K562 (cell line): Measurements from ENCODE around the gene NLRP9. TPM values are rescaled to one million over a fixed set of nuclear protein-coding genes. Genes with fewer than 3 reads are reported as not detected.

Experiments used
- ATAC-seq: fragments of 200-7000 bp; cut with Tn5 transposase; 3 replicates; pipeline ENCODE4 v1.9.1; 2020; ENCODE audit warnings: moderate library complexity
- BruUV-seq: library from RNA; stranded (reverse); fragments of 400-500 nt; replicated peaks from 2 replicates; lab custom pipeline; 2021; lab: Mats Ljungman, UMichigan
- CTCF ChIA-PET: fragments of 300-600 bp; formaldehyde crosslinking; extraction: SDS; loops from one replicate; lab custom pipeline; 2021; ENCODE audit warnings: low intra/inter-chr PET ratio; lab: Yijun Ruan, JAX
- POLR2A ChIA-PET: fragments of 300-600, 350-650 bp; sonication (Branson Sonifier 250); formaldehyde crosslinking; extraction: SDS; loops from one replicate; lab custom pipeline; 2021; ENCODE audit warnings: antibody characterized with exemption, inconsistent platforms; lab: Yijun Ruan, JAX
- DNase-seq, 4 experiments: peaks; one replicate each; pipeline versions ENCODE4 v3.0.0 to v3.0.0-alpha.2; 2011 to 2018; ENCODE audit warnings: low spot score in 3 of 4, mixed read lengths in 3 of 4; ENCODE audit errors: extremely low read depth in 1 of 4
- FAIRE-seq: peaks from 2 replicates; lab custom pipeline; 2011; peaks lifted over from hg19 to GRCh38; lab: Jason Lieb, UNC
- H2AFZ ChIP-seq: 2 replicates; pipeline ENCODE4 v1.6.0; 2011; ENCODE audit warnings: low read depth, low read length, control low read depth, inconsistent platforms
- H3K27ac ChIP-seq: fragments of 200-600 bp; 3 replicates; pipeline ENCODE4 v1.8.0; 2011; ENCODE audit warnings: low read depth, mild to moderate bottlenecking, control low read depth, inconsistent platforms, low read length, moderate library complexity, mixed read lengths; ENCODE audit errors: extremely low read depth
- H3K27me3 ChIP-seq, 2 experiments: fragments of 300-600 bp in 1 of 2; 2 replicates in 1 of 2; 3 replicates in 1 of 2; pipeline versions ENCODE4 v1.6.0 to v1.8.0; 2011; ENCODE audit warnings: inconsistent platforms in 2 of 2, low read length in 2 of 2, mild to moderate bottlenecking in 1 of 2, mixed read lengths in 1 of 2, moderate library complexity in 1 of 2; ENCODE audit not compliant: control insufficient read depth in 2 of 2, insufficient read depth in 2 of 2
- H3K36me3 ChIP-seq: fragments of 300-600 bp; 3 replicates; pipeline ENCODE4 v1.8.0; 2011; ENCODE audit warnings: mild to moderate bottlenecking, low read length, inconsistent platforms; ENCODE audit not compliant: control insufficient read depth, insufficient read depth
- H3K4me1 ChIP-seq, 2 experiments: fragments of 200-600 bp in 1 of 2; replicated peaks in 1 of 2; 2 replicates in 1 of 2; 3 replicates in 1 of 2; pipeline versions ENCODE4 v1.5.1 to v1.8.0; 2011; ENCODE audit warnings: inconsistent platforms in 2 of 2, low read length in 2 of 2, mild to moderate bottlenecking in 1 of 2, mixed read lengths in 1 of 2, moderate library complexity in 1 of 2; ENCODE audit not compliant: control insufficient read depth in 2 of 2, insufficient read depth in 2 of 2
- H3K4me2 ChIP-seq: 2 replicates; pipeline ENCODE4 v1.6.1; 2011; ENCODE audit warnings: low read length, control low read depth, inconsistent platforms, mixed read lengths; ENCODE audit not compliant: insufficient read depth
- H3K4me3 ChIP-seq: fragments of 200-600 bp; sonication (generic), shearing (Covaris generic); 2 replicates; pipeline ENCODE4 v1.5.1; 2016; ENCODE audit warnings: control low read depth, inconsistent platforms
- H3K79me2 ChIP-seq: fragments of 200-600 bp; 3 replicates; pipeline ENCODE4 v1.8.0; 2011; ENCODE audit warnings: low read length, inconsistent platforms; ENCODE audit not compliant: control insufficient read depth, insufficient read depth
- H3K9ac ChIP-seq, 2 experiments: 2 replicates each; pipeline versions ENCODE4 v1.6.0 to v1.6.1; 2011; ENCODE audit warnings: low read depth in 2 of 2, low read length in 2 of 2, control low read depth in 1 of 2, inconsistent platforms in 1 of 2, mild to moderate bottlenecking in 1 of 2, mixed read lengths in 1 of 2; ENCODE audit not compliant: insufficient read depth in 1 of 2
- H3K9me1 ChIP-seq: one replicate; pipeline ENCODE4 v1.6.0; 2011; ENCODE audit warnings: inconsistent platforms, mild to moderate bottlenecking, low read length, moderate library complexity; ENCODE audit not compliant: control insufficient read depth, insufficient read depth
- H3K9me3 ChIP-seq: replicated peaks from 2 replicates; pipeline ENCODE4 v1.5.1; 2011; ENCODE audit warnings: low read depth, low read length, inconsistent platforms; ENCODE audit not compliant: control insufficient read depth, insufficient read depth
- H4K20me1 ChIP-seq: replicated peaks from 2 replicates; pipeline ENCODE4 v1.6.1; 2011; ENCODE audit warnings: low read length, inconsistent platforms, mixed read lengths; ENCODE audit not compliant: control insufficient read depth, insufficient read depth
- CXXC5 ChIP-seq: fragments of 250-450 bp; sonication (Bioruptor Pico); IDR thresholded peaks from 2 replicates; pipeline ENCODE4 v1.8.0; 2022; ENCODE audit warnings: inconsistent platforms, mild to moderate bottlenecking, moderate library complexity
- FOXP1 ChIP-seq: sonication (generic); formaldehyde crosslinking; IDR thresholded peaks from 2 replicates; pipeline ENCODE4 v1.8.0; 2022; ENCODE audit warnings: mild to moderate bottlenecking, missing genetic modification reagents
- HIVEP1 ChIP-seq: fragments of 250-450 bp; sonication (Bioruptor Pico); IDR thresholded peaks from 2 replicates; pipeline ENCODE4 v1.4.0; 2020; ENCODE audit warnings: mild to moderate bottlenecking
- RBM22 ChIP-seq: fragments of 200-400 bp; formaldehyde crosslinking; IDR thresholded peaks from 2 replicates; pipeline ENCODE4 v1.6.1; 2018; ENCODE audit warnings: low read length, low read depth; ENCODE audit not compliant: poor library complexity, severe bottlenecking
- RFX5 ChIP-seq: IDR thresholded peaks from 2 replicates; pipeline ENCODE4 v1.6.1; 2011; ENCODE audit warnings: low read depth, mild to moderate bottlenecking, improper control_type of control experiment, low read length
- STAG1 ChIP-seq: sonication (generic); formaldehyde crosslinking; IDR thresholded peaks from 2 replicates; pipeline ENCODE4 v1.5.0; 2020; ENCODE audit warnings: missing genetic modification reagents, borderline replicate concordance
- TAF7 ChIP-seq: fragments of 450-650 bp; IDR thresholded peaks from 2 replicates; pipeline ENCODE4 v1.6.1; 2016; ENCODE audit warnings: missing genetic modification characterization, missing compliant biosample characterization
- U2AF1 ChIP-seq: fragments of 200-400 bp; formaldehyde crosslinking; optimal IDR thresholded peaks from 2 replicates; pipeline ENCODE3; 2017; ENCODE audit warnings: mild to moderate bottlenecking, low read depth, low read length, moderate library complexity
- ZKSCAN3 ChIP-seq: fragments of 250-450 bp; sonication (Bioruptor Pico); IDR thresholded peaks from 2 replicates; pipeline ENCODE4 v1.4.0; 2020
- ZNF79 ChIP-seq: fragments of 250-450 bp; sonication (Bioruptor Pico); IDR thresholded peaks from 2 replicates; pipeline ENCODE4 v1.4.0; 2020; ENCODE audit warnings: low read depth, mild to moderate bottlenecking, moderate library complexity
- whole genome bisulfite sequencing: fragments of 100-300 bp; shearing (Covaris generic); methylation state at CpG from one replicate; pipeline ENCODE4 v1.1.6; 2016; ENCODE audit warnings: low coverage, mixed read lengths; ENCODE audit not compliant: insufficient coverage; ENCODE audit errors: missing lambda C conversion rate; 5-methylcytosine and 5-hydroxymethylcytosine counted together
- in situ Hi-C: fragments of 300-500 bp; cut with MboI; formaldehyde crosslinking; loops from 4 replicates; pipeline ENCODE4 v1.15.0; 2018; ENCODE audit warnings: inconsistent platforms, mixed read lengths
- intact Hi-C: fragments of 100-400 bp; cut with micrococcal nuclease; formaldehyde crosslinking; loops from 2 replicates; pipeline ENCODE4 v1.14.2; 2022
- polyA plus RNA-seq, 8 experiments: library from polyadenylated mRNA; depleted of rRNA in 4 of 8; stranded (reverse) in 5 of 8; unstranded in 3 of 8; fragments of >200 nt; fragmentation: Nextera tagmentation in 2 of 8; fragmentation: Illumina TruSeq in 1 of 8; extraction: Ambion mirVana in 2 of 8; extraction: Trizol in 1 of 8; gene quantifications; 2 replicates each; pipeline versions ENCODE4 v1.2.1 to v1.2.3, GENCODE V29; 2011 to 2014; ENCODE audit warnings: inconsistent platforms in 1 of 8, missing spikeins in 1 of 8
- total RNA-seq, 7 experiments: library from RNA; depleted of rRNA in 6 of 7; stranded (reverse); fragments of >200 nt in 6 of 7; fragmentation: Illumina TruSeq in 2 of 7; extraction: Trizol in 2 of 7; gene quantifications; 2 replicates each; pipeline versions ENCODE4 v1.2.1 to v1.2.3, GENCODE V29; 2011 to 2021; ENCODE audit warnings: low replicate concordance in 1 of 7
- TF ChIP-seq, protein P1 (sequence below): fragments of 450-650 bp; formaldehyde crosslinking; IDR thresholded peaks from 2 replicates; pipeline ENCODE4 v1.4.0; 2020; ENCODE audit warnings: mild to moderate bottlenecking, moderate library complexity
- TF ChIP-seq, protein P2 (sequence below): fragments of 250-450 bp; sonication (Bioruptor Pico); IDR thresholded peaks from 2 replicates; pipeline ENCODE4 v1.5.0; 2021
- TF ChIP-seq, protein P3 (sequence below): fragments of 250-450 bp; sonication (Bioruptor Pico); IDR thresholded peaks from 2 replicates; pipeline ENCODE4 v1.4.0; 2020
- TF ChIP-seq, protein P4 (sequence below): IDR thresholded peaks from 2 replicates; pipeline ENCODE4 v1.6.1; 2016; ENCODE audit warnings: missing genetic modification characterization, missing compliant biosample characterization

The NLRP9 gene
- total and polyA plus RNA-seq, 9 of the 15 experiments (the other 6 are each of a cell fraction or from before 2014, with no cell fraction given) = not detected

DNA sequence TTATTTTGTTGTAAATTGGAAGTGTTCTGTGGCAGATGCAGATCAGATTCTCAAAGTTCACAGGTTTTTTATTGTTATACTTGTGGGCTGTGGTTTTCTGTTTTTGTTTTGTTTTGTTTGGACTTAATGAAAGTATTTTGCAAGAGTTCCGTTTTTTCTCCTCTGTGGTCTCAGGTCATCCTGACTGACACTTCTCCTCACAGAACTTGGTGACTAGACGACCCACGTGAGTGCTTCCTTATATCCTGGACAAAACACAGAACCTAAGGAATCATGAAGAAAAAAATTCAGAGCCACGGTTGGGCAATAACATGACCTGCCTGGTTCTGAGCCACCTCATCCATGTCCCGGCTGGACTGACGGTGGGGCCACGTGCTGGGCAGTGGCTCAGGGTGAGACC is 28.3 kb upstream of the NLRP9 start:
- Histone ChIP-seq H3K4me2 (no peak overlapping the region), H3K27me3 (peaks cover 8% of the 10 kb centered on the region in 2 experiments; a peak in 4 of 5 replicates), H3K4me3 (no peak overlapping the region), H3K36me3 (no peaks in the 10 kb centered on the region), H3K27ac (no peak overlapping the region), H3K79me2 (no peaks in the 10 kb centered on the region), H3K9ac (no peak overlapping the region), H4K20me1 (no peaks in the 10 kb centered on the region), H3K9me3 (no peaks in the 10 kb centered on the region), H2AFZ (no peak overlapping the region), H3K9me1 (no peaks in the 10 kb centered on the region), H3K4me1 (no peaks in the 10 kb centered on the region)
- no peak for FAIRE-seq
- POLR2A ChIA-PET = no interaction called here
- intact Hi-C loops (no loop called here), in situ Hi-C loops (no loop called here)
- CTCF ChIA-PET = no interaction called here
- no TSS peak for BruUV-seq
- WGBS = 0% methylated on average over 6 of the region's 7 CpGs
- DNase-seq = no peak
- no peak for ATAC-seq
- TF ChIP-seq RBM22 (no peak), STAG1 (no peak), U2AF1 (no peak), ZKSCAN3 (CRISPR knock-in tag) (no peak), TAF7 (no peak), FOXP1 (CRISPR knock-in tag) (no peak), ZNF79 (CRISPR knock-in tag) (no peak), RFX5 (no peak), CXXC5 (no peak), HIVEP1 (CRISPR knock-in tag) (no peak)
- TF ChIP-seq, protein P1, sequence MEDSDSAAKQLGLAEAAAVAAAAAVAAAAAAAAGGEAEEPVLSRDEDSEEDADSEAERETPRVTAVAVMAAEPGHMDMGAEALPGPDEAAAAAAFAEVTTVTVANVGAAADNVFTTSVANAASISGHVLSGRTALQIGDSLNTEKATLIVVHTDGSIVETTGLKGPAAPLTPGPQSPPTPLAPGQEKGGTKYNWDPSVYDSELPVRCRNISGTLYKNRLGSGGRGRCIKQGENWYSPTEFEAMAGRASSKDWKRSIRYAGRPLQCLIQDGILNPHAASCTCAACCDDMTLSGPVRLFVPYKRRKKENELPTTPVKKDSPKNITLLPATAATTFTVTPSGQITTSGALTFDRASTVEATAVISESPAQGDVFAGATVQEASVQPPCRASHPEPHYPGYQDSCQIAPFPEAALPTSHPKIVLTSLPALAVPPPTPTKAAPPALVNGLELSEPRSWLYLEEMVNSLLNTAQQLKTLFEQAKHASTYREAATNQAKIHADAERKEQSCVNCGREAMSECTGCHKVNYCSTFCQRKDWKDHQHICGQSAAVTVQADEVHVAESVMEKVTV (CRISPR knock-in tag) = no peak
- TF ChIP-seq, protein P2, sequence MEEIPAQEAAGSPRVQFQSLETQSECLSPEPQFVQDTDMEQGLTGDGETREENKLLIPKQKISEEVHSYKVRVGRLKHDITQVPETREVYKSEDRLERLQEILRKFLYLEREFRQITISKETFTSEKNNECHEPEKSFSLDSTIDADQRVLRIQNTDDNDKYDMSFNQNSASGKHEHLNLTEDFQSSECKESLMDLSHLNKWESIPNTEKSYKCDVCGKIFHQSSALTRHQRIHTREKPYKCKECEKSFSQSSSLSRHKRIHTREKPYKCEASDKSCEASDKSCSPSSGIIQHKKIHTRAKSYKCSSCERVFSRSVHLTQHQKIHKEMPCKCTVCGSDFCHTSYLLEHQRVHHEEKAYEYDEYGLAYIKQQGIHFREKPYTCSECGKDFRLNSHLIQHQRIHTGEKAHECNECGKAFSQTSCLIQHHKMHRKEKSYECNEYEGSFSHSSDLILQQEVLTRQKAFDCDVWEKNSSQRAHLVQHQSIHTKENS (CRISPR knock-in tag) = no peak
- TF ChIP-seq, protein P3, sequence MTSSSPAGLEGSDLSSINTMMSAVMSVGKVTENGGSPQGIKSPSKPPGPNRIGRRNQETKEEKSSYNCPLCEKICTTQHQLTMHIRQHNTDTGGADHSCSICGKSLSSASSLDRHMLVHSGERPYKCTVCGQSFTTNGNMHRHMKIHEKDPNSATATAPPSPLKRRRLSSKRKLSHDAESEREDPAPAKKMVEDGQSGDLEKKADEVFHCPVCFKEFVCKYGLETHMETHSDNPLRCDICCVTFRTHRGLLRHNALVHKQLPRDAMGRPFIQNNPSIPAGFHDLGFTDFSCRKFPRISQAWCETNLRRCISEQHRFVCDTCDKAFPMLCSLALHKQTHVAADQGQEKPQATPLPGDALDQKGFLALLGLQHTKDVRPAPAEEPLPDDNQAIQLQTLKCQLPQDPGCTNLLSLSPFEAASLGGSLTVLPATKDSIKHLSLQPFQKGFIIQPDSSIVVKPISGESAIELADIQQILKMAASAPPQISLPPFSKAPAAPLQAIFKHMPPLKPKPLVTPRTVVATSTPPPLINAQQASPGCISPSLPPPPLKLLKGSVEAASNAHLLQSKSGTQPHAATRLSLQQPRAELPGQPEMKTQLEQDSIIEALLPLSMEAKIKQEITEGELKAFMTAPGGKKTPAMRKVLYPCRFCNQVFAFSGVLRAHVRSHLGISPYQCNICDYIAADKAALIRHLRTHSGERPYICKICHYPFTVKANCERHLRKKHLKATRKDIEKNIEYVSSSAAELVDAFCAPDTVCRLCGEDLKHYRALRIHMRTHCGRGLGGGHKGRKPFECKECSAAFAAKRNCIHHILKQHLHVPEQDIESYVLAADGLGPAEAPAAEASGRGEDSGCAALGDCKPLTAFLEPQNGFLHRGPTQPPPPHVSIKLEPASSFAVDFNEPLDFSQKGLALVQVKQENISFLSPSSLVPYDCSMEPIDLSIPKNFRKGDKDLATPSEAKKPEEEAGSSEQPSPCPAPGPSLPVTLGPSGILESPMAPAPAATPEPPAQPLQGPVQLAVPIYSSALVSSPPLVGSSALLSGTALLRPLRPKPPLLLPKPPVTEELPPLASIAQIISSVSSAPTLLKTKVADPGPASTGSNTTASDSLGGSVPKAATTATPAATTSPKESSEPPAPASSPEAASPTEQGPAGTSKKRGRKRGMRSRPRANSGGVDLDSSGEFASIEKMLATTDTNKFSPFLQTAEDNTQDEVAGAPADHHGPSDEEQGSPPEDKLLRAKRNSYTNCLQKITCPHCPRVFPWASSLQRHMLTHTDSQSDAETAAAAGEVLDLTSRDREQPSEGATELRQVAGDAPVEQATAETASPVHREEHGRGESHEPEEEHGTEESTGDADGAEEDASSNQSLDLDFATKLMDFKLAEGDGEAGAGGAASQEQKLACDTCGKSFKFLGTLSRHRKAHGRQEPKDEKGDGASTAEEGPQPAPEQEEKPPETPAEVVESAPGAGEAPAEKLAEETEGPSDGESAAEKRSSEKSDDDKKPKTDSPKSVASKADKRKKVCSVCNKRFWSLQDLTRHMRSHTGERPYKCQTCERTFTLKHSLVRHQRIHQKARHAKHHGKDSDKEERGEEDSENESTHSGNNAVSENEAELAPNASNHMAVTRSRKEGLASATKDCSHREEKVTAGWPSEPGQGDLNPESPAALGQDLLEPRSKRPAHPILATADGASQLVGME (CRISPR knock-in tag) = no peak
- TF ChIP-seq, protein P4, sequence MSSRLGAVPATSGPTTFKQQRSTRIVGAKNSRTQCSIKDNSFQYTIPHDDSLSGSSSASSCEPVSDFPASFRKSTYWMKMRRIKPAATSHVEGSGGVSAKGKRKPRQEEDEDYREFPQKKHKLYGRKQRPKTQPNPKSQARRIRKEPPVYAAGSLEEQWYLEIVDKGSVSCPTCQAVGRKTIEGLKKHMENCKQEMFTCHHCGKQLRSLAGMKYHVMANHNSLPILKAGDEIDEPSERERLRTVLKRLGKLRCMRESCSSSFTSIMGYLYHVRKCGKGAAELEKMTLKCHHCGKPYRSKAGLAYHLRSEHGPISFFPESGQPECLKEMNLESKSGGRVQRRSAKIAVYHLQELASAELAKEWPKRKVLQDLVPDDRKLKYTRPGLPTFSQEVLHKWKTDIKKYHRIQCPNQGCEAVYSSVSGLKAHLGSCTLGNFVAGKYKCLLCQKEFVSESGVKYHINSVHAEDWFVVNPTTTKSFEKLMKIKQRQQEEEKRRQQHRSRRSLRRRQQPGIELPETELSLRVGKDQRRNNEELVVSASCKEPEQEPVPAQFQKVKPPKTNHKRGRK (tag) = no peak
